H1 (cell line): Measurements from ENCODE around the gene RASSF5. TPM values are rescaled to one million over a fixed set of nuclear protein-coding genes. Genes with fewer than 3 reads are reported as not detected.

Experiments
- CTCF ChIA-PET: fragments of 300-600 bp; sonication (Branson Sonifier 250); formaldehyde crosslinking; loops from one replicate; lab custom pipeline; 2021; ENCODE audit not compliant: partially characterized antibody; lab: Charles Lee
- POLR2A ChIA-PET: fragments of 300-600 bp; sonication (Branson Sonifier 250); formaldehyde crosslinking; loops from one replicate; lab custom pipeline; 2021; ENCODE audit warnings: inconsistent platforms; ENCODE audit not compliant: partially characterized antibody; lab: Charles Lee
- DNase-seq, 2 experiments: peaks; one replicate each; pipeline versions ENCODE4 v3.0.0 to v3.0.0-alpha.2; 2010 to 2022; ENCODE audit warnings: low spot score in 2 of 2, low read depth in 1 of 2, mixed read lengths in 1 of 2
- FAIRE-seq: peaks from 2 replicates; lab custom pipeline; 2011; peaks lifted over from hg19 to GRCh38; lab: Jason Lieb, UNC
- H2AFZ ChIP-seq: 2 replicates; pipeline ENCODE4 v1.8.1; 2012; ENCODE audit warnings: low read length, inconsistent platforms
- H2AK5ac ChIP-seq: 2 replicates; pipeline ENCODE4 v1.6.1; 2013; ENCODE audit warnings: low read depth, low read length
- H2BK120ac ChIP-seq: replicated peaks from 2 replicates; pipeline ENCODE3; 2013; ENCODE audit warnings: low read depth, low read length, inconsistent platforms
- H2BK12ac ChIP-seq: 2 replicates; pipeline ENCODE4 v1.6.1; 2013; ENCODE audit warnings: low read depth, low read length
- H2BK15ac ChIP-seq: 2 replicates; pipeline ENCODE4 v1.6.1; 2013; ENCODE audit warnings: low read length
- H2BK20ac ChIP-seq: 2 replicates; pipeline ENCODE4 v1.6.1; 2013; ENCODE audit warnings: low read length
- H2BK5ac ChIP-seq: 2 replicates; pipeline ENCODE4 v1.6.1; 2013; ENCODE audit warnings: low read depth, low read length
- H3K14ac ChIP-seq: 2 replicates; pipeline ENCODE4 v1.6.1; 2013; ENCODE audit warnings: inconsistent platforms; ENCODE audit not compliant: insufficient read length
- H3K18ac ChIP-seq: 2 replicates; pipeline ENCODE4 v1.6.1; 2013; ENCODE audit warnings: low read length; ENCODE audit errors: extremely low read depth
- H3K23ac ChIP-seq: 2 replicates; pipeline ENCODE4 v1.6.1; 2013; ENCODE audit warnings: inconsistent platforms; ENCODE audit not compliant: insufficient read length
- H3K23me2 ChIP-seq: 2 replicates; pipeline ENCODE4 v1.6.1; 2013; ENCODE audit warnings: low read depth, low read length
- H3K27ac ChIP-seq: 2 replicates; pipeline ENCODE4 v1.6.1; 2011; ENCODE audit warnings: low read depth, low read length, inconsistent platforms
- H3K27me3 ChIP-seq, 4 experiments: replicated peaks in 1 of 4; 1 replicate in 1 of 4; 2 replicates in 3 of 4; pipeline versions ENCODE4 v1.6.1 to v1.8.1; 2011 to 2013; ENCODE audit warnings: low read length in 3 of 4, mild to moderate bottlenecking in 3 of 4, inconsistent platforms in 2 of 4, mixed read lengths in 2 of 4, moderate library complexity in 1 of 4; ENCODE audit not compliant: control insufficient read depth in 3 of 4, insufficient read depth in 3 of 4; ENCODE audit errors: extremely low read depth in 1 of 4
- H3K36me3 ChIP-seq, 4 experiments: 2 replicates each; pipeline versions ENCODE4 v1.6.1 to v1.8.1; 2011 to 2013; ENCODE audit warnings: mild to moderate bottlenecking in 4 of 4, low read length in 3 of 4, moderate library complexity in 2 of 4, control low read depth in 1 of 4, inconsistent platforms in 1 of 4; ENCODE audit not compliant: insufficient read depth in 4 of 4, control insufficient read depth in 2 of 4
- H3K4ac ChIP-seq: replicated peaks from 2 replicates; pipeline ENCODE3; 2013; ENCODE audit warnings: low read length, low read depth, mixed read lengths, inconsistent platforms; ENCODE audit not compliant: insufficient read length
- H3K4me1 ChIP-seq, 4 experiments: replicated peaks in 1 of 4; 1 replicate in 1 of 4; 2 replicates in 3 of 4; pipeline versions ENCODE4 v1.6.1 to v1.8.1; 2011 to 2013; ENCODE audit warnings: low read length in 3 of 4, inconsistent platforms in 2 of 4, mixed read lengths in 1 of 4; ENCODE audit not compliant: insufficient read depth in 4 of 4, control insufficient read depth in 3 of 4
- H3K4me2 ChIP-seq, 2 experiments: 2 replicates each; pipeline versions ENCODE4 v1.6.1 to v1.8.1; 2011 to 2013; ENCODE audit warnings: low read depth in 2 of 2, low read length in 2 of 2, control low read depth in 1 of 2, inconsistent platforms in 1 of 2, mild to moderate bottlenecking in 1 of 2; ENCODE audit not compliant: insufficient read depth in 1 of 2
- H3K4me3 ChIP-seq, 4 experiments: fragments of 200-600, 300-600 bp in 1 of 4; sonication (generic), shearing (Covaris generic), sonication (Bioruptor Twin) in 1 of 4; 2 replicates each; pipeline versions ENCODE4 v1.5.1 to v1.8.1; 2011 to 2016; ENCODE audit warnings: low read length in 4 of 4, low read depth in 3 of 4, control low read depth in 2 of 4, inconsistent platforms in 2 of 4, mild to moderate bottlenecking in 2 of 4, mixed read lengths in 1 of 4, moderate library complexity in 1 of 4; ENCODE audit not compliant: insufficient read depth in 2 of 4; ENCODE audit errors: extremely low read depth in 1 of 4
- H3K56ac ChIP-seq: replicated peaks from 2 replicates; pipeline ENCODE3; 2013; ENCODE audit warnings: low read depth, mild to moderate bottlenecking, mixed read lengths, low read length, inconsistent platforms; ENCODE audit not compliant: insufficient read length
- H3K79me1 ChIP-seq: 2 replicates; pipeline ENCODE4 v1.6.1; 2013; ENCODE audit warnings: low read depth, low read length, control low read depth
- H3K79me2 ChIP-seq, 2 experiments: 2 replicates each; pipeline versions ENCODE4 v1.6.1 to v1.8.1; 2012 to 2013; ENCODE audit warnings: low read length in 2 of 2, mild to moderate bottlenecking in 2 of 2, inconsistent platforms in 1 of 2; ENCODE audit not compliant: insufficient read depth in 2 of 2, control insufficient read depth in 1 of 2
- H3K9ac ChIP-seq, 4 experiments: replicated peaks in 1 of 4; 1 replicate in 1 of 4; 2 replicates in 3 of 4; pipeline versions ENCODE4 v1.6.1 to v1.8.1; 2011 to 2013; ENCODE audit warnings: low read depth in 3 of 4, low read length in 3 of 4, control low read depth in 2 of 4, mild to moderate bottlenecking in 2 of 4, moderate library complexity in 2 of 4, inconsistent platforms in 1 of 4; ENCODE audit errors: extremely low read depth in 1 of 4
- H3K9me3 ChIP-seq, 2 experiments: 2 replicates each; pipeline versions ENCODE4 v1.6.1 to v1.8.1; 2012 to 2013; ENCODE audit warnings: mild to moderate bottlenecking in 2 of 2, moderate library complexity in 2 of 2, control low read depth in 1 of 2, inconsistent platforms in 1 of 2, low read depth in 1 of 2, low read length in 1 of 2, mixed read lengths in 1 of 2; ENCODE audit not compliant: insufficient read depth in 2 of 2
- H4K20me1 ChIP-seq, 2 experiments: replicated peaks in 1 of 2; 2 replicates each; pipeline versions ENCODE3 to v1.8.1; 2011 to 2013; ENCODE audit warnings: inconsistent platforms in 2 of 2, low read length in 2 of 2, mild to moderate bottlenecking in 1 of 2; ENCODE audit not compliant: insufficient read depth in 2 of 2, control insufficient read depth in 1 of 2
- H4K5ac ChIP-seq: 2 replicates; pipeline ENCODE4 v1.6.1; 2013; ENCODE audit warnings: low read length, low read depth, mixed read lengths, inconsistent platforms; ENCODE audit not compliant: insufficient read length
- H4K8ac ChIP-seq: 2 replicates; pipeline ENCODE4 v1.8.0; 2013; ENCODE audit warnings: mild to moderate bottlenecking, moderate library complexity, low read length, inconsistent platforms; ENCODE audit not compliant: insufficient read depth; ENCODE audit errors: extremely low read depth
- H4K91ac ChIP-seq: replicated peaks from 2 replicates; pipeline ENCODE3; 2013; ENCODE audit warnings: low read length, mixed read lengths, inconsistent platforms; ENCODE audit not compliant: insufficient read length
- GTF2F1 ChIP-seq: IDR thresholded peaks from 2 replicates; pipeline ENCODE4 v1.6.1; 2012; ENCODE audit warnings: low read depth, low read length, improper control_type of control experiment, borderline replicate concordance
- WGBS, 2 experiments: shearing (Covaris generic) in 1 of 2; methylation state at CpG; one replicate each; pipeline versions ENCODE4 v1.1.6 to v1.1.7; 2013 to 2015; ENCODE audit warnings: low lambda C conversion rate in 2 of 2, mixed read lengths in 2 of 2, inconsistent platforms in 1 of 2, low coverage in 1 of 2, missing lambda C conversion rate in 1 of 2; ENCODE audit not compliant: insufficient replicate concordance in 2 of 2, insufficient coverage in 1 of 2, insufficient read length in 1 of 2; ENCODE audit errors: extremely low coverage in 1 of 2, missing lambda C conversion rate in 1 of 2; 5-methylcytosine and 5-hydroxymethylcytosine counted together
- polyA plus RNA-seq, 7 experiments: library from polyadenylated mRNA; depleted of rRNA in 3 of 7; stranded (reverse) in 5 of 7; unstranded in 2 of 7; fragments of >200 nt in 5 of 7; fragments of 200-250 nt in 2 of 7; gene quantifications; 1 replicate in 5 of 7; 2 replicates in 1 of 7; 4 replicates in 1 of 7; pipeline versions ENCODE4 v1.2.1 to v1.2.3, GENCODE V29; 2011 to 2013; ENCODE audit warnings: missing spikeins in 2 of 7, mixed read lengths in 2 of 7
- total RNA-seq: library from RNA; stranded (reverse); fragmentation: NEBNext Ultra II Directional; extraction: Animal tissue kit (Norgen Biotek cat#: 25700); gene quantifications from 2 replicates; pipeline ENCODE4 v1.2.1, GENCODE V29; 2021

RASSF5 gene
- total and polyA plus RNA-seq, 2 of the 8 experiments (the other 6 are each of a cell fraction or from before 2014, with no cell fraction given) = 0.82 to 1.8 TPM

DNA sequence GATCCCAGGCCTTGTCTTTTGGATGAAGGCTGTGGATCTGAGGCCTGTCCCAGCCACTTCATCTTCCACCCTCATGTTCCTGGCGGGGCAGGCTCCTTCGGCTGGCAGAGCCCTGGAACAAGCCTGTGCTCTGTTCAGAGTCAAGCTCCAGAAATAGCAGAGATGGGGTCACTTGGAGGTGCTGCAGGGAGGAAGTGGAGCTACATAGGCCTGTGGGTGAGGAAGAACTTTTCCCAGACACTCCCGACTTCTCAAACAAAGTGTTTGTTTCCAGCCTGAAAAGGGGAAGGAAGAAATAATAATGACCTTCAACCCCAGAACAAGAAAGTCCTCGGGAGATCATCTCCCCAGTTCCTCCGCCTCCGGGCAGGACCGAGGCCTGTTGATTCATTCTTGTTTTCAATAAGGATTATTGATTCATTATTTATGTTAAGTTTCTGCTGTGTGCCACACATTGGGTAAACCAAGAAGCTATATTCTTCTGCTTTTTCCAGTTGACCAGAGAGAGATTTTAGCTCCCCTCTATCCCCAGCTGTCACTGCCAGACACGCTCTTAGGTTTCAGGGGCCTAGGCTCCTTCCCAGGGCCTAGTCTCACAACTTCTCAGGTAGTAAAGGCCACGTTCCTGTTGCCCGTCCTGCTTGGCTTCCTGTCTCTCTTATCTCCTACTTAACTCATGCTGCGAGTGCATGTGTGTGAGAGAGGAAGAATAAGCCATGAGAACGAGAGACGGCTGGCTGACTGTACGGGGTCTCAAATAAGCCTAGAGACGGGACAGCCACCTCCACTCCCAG lies 20.1 kb upstream of the RASSF5 start:
- DNase-seq (no peak), FAIRE-seq (no peak)
- Histone ChIP-seq H3K23ac (no peak overlapping the region), H3K79me1 (no peaks in the 10 kb centered on the region), H3K9me3 (no peaks in the 10 kb centered on the region), H3K4me1 (no peaks in the 10 kb centered on the region), H3K56ac (no peak overlapping the region), H3K18ac (no peak overlapping the region), H4K91ac (no peak overlapping the region), H2BK12ac (no peak overlapping the region), H3K36me3 (peaks cover 0 to under 1% (median under 1%) of the 10 kb centered on the region in 4 experiments; a peak in 3 of 8 replicates), H4K5ac (no peak overlapping the region), H3K14ac (no peak overlapping the region), H3K27ac (no peak overlapping the region), H2AK5ac (no peak overlapping the region), H3K27me3 (no peaks in the 10 kb centered on the region), H3K79me2 (no peaks in the 10 kb centered on the region), H3K4ac (no peak overlapping the region), H4K8ac (no peak overlapping the region), H2AFZ (no peak overlapping the region), H4K20me1 (peaks cover 0 to 2% of the 10 kb centered on the region in 2 experiments), H3K9ac (no peak overlapping the region), H2BK20ac (no peak overlapping the region), H3K4me3 (no peak overlapping the region), H2BK15ac (no peak overlapping the region), H2BK120ac (no peak overlapping the region), H2BK5ac (no peak overlapping the region), H3K4me2 (no peak overlapping the region), H3K23me2 (no peaks in the 10 kb centered on the region)
- POLR2A ChIA-PET = no interaction called here
- WGBS, 2 experiments = 89% methylated on average over 15 of the region's 15 CpGs; no CpG with 5 or more reads in 1 of the 2 experiments
- CTCF ChIA-PET = interaction anchor here (1.6 to 8.1 kb wide), 6 partner anchors 6 to 105 kb away, joined by 5 to 239 read pairs (median 54); partner anchors contain the start of gene RASSF5
- TF ChIP-seq GTF2F1 = no peak
